ENCODE results near the gene STX1A. TPM values are rescaled to one million over a fixed set of nuclear protein-coding genes. Genes with fewer than 3 reads are reported as not detected.

STX1A gene
- total RNA-seq, 3 donors from 2014 or later = 5.9 to 9.5 (median 8.5) TPM

DNA sequence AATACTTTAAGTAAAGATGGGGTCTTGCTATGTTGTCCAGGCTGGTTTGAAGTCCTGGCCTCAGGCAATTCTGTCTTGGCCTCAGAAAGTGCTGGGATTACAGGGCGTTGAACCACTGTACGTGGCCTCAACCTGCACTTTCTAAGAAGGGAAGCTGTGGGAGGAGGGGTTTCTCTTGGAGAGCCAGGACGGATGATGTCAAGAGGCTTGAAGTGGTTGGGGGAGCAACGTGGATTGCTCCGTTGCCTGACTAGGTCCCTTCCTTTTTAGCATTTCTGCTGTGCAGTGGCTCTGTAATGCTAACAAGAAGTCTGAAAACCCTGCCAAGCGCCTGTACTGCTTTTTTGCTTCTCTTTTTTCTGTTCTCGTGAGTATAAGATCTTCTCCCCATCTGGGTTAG lies 28.8 kb downstream of the STX1A start:
- Histone ChIP-seq H3K4me3 (no peak overlapping the region), H3K36me3 (peaks cover 3% of the 10 kb centered on the region), H3K27ac (no peak overlapping the region), H3K9me3 (no peaks in the 10 kb centered on the region), H3K27me3 (no peaks in the 10 kb centered on the region), H3K4me1 (no peaks in the 10 kb centered on the region)
- TF ChIP-seq, protein P1, sequence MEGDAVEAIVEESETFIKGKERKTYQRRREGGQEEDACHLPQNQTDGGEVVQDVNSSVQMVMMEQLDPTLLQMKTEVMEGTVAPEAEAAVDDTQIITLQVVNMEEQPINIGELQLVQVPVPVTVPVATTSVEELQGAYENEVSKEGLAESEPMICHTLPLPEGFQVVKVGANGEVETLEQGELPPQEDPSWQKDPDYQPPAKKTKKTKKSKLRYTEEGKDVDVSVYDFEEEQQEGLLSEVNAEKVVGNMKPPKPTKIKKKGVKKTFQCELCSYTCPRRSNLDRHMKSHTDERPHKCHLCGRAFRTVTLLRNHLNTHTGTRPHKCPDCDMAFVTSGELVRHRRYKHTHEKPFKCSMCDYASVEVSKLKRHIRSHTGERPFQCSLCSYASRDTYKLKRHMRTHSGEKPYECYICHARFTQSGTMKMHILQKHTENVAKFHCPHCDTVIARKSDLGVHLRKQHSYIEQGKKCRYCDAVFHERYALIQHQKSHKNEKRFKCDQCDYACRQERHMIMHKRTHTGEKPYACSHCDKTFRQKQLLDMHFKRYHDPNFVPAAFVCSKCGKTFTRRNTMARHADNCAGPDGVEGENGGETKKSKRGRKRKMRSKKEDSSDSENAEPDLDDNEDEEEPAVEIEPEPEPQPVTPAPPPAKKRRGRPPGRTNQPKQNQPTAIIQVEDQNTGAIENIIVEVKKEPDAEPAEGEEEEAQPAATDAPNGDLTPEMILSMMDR (IDR thresholded peaks at IDR 0.05) = no peak
- TF ChIP-seq POLR2AphosphoS5 (IDR thresholded peaks at IDR 0.05) = no peak
- TF ChIP-seq POLR2A (IDR thresholded peaks at IDR 0.05) = no peak
- intact Hi-C loops (cut with DNase I; ENCODE audit: low total_unique reads) = no loop called here
- no peak for DNase-seq (ENCODE audit: low spot score in 2 of 2)

GRCh38 chr7:73688288-73688687 lies 31.2 kb downstream of the STX1A start:
- Histone ChIP-seq H3K27ac (no peak overlapping the region), H3K4me1 (no peaks in the 10 kb centered on the region), H3K4me3 (no peak overlapping the region), H3K9me3 (no peaks in the 10 kb centered on the region), H3K36me3 (peaks cover 3% of the 10 kb centered on the region), H3K27me3 (no peaks in the 10 kb centered on the region)
- TF ChIP-seq POLR2A (IDR thresholded peaks at IDR 0.05) = no peak
- TF ChIP-seq POLR2AphosphoS5 (IDR thresholded peaks at IDR 0.05) = no peak
- TF ChIP-seq, protein P1 (IDR thresholded peaks at IDR 0.05) = no peak
- DNase-seq (ENCODE audit: low spot score in 2 of 2) = no peak
- intact Hi-C loops (cut with DNase I; ENCODE audit: low total_unique reads) = no loop called here

GRCh38 chr7:73685311-73685710 lies 34.2 kb downstream of the STX1A start:
- TF ChIP-seq, protein P1 (IDR thresholded peaks at IDR 0.05) = no peak
- TF ChIP-seq POLR2AphosphoS5 (IDR thresholded peaks at IDR 0.05) = no peak
- TF ChIP-seq POLR2A (IDR thresholded peaks at IDR 0.05) = no peak
- DNase-seq (ENCODE audit: low spot score in 2 of 2) = no peak
- H3K27ac ChIP-seq = no peak overlapping the region
- H3K36me3 ChIP-seq = no peaks in the 10 kb centered on the region
- no peaks in the 10 kb centered on the region for H3K27me3 ChIP-seq
- no peak overlapping the region for H3K4me3 ChIP-seq
- no peaks in the 10 kb centered on the region for H3K9me3 ChIP-seq
- peaks cover 11 to 14% of the 10 kb centered on the region in 2 donors for H3K4me1 ChIP-seq
- intact Hi-C loops (cut with DNase I; ENCODE audit: low total_unique reads) = no loop called here

DNA sequence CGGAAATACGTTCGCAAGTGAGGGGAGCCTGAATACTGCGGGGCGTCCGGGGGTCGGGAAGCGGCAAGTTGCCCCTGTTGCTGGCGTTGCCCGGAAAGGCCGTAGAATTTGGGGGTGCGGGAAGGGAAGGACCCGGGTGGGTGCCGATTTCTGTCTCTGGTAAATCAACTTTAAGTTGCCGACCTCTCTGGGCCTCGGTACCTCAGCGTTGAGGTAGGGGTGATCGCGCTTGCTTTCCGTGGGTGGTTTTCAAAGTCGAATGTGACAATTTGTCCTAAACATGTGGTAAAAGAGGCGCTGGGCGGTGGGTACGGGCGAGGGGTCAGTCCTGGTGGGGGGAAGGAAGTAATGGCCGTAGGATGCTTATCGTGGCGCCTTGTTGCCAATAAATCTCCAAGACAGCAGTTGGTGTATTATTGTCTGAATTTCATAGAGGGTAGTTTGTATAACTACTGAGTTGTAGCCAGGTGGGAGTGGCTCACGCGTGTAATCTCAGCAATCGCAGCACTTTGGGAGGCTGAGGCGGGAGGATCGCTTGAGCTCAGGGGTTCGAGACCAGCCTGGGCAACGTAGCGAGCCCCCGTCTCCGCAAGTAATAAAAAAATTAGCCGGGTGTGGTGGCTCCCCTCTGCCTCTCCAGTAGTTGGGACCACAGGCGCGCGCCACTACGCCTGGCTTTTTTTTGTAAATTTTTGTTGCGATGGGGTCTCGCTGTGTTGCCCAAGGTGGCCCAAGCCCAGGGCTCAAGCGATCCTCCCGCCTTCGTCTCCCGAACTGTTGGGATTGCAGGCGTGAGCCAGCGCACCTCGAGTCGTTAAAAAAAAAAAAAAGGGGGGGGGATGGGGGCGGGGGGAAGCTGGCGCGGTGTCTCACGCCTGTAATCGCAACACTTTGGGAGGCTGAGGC lies 35.4 kb downstream of the STX1A start:
- H3K36me3 ChIP-seq = no peaks in the 10 kb centered on the region
- no peaks in the 10 kb centered on the region for H3K9me3 ChIP-seq
- DNase-seq (ENCODE audit: low spot score in 2 of 2) = no peak
- intact Hi-C loops (cut with DNase I; ENCODE audit: low total_unique reads) = no loop called here
- peak overlapping the region; percentile 85 to 88 for H3K27ac ChIP-seq
- peaks cover 11 to 14% of the 10 kb centered on the region in 2 donors for H3K4me1 ChIP-seq
- TF ChIP-seq POLR2A (IDR thresholded peaks at IDR 0.05) (no peak), POLR2AphosphoS5 (IDR thresholded peaks at IDR 0.05) (no peak)
- TF ChIP-seq, protein P1 (IDR thresholded peaks at IDR 0.05) = no peak
- H3K27me3 ChIP-seq = no peaks in the 10 kb centered on the region
- peak overlapping the region; percentile 68 to 87 (median 86) for H3K4me3 ChIP-seq

- Histone ChIP-seq H3K27ac (peak within 1 kb of the TSS; percentile 85 to 88), H3K4me1 (peaks cover 11 to 14% of the 10 kb centered on the region in 2 donors), H3K4me3 (peak within 1 kb of the TSS; percentile 68 to 87 (median 86)), H3K27me3 (no peaks in the 10 kb centered on the region), H3K36me3 (no peaks in the 10 kb centered on the region), H3K9me3 (no peaks in the 10 kb centered on the region)
- intact Hi-C loops (cut with DNase I; ENCODE audit: low total_unique reads) = no loop called here
- peak; percentile 98 to 99 for DNase-seq (ENCODE audit: low spot score in 2 of 2)
- peak; percentile 36 for TF ChIP-seq POLR2A (IDR thresholded peaks at IDR 0.05)
- TF ChIP-seq POLR2AphosphoS5 (IDR thresholded peaks at IDR 0.05) = peak; percentile 51 to 81 (median 63)
- TF ChIP-seq, protein P1 (IDR thresholded peaks at IDR 0.05) = peak in 1 of 3 donors; percentile 18
Observed at GRCh38 chr7:73683056-73683787, 36.2 kb downstream of the STX1A start, which contains the start of the genes BUD23 and DNAJC30. Gene BUD23, plus strand, starts transcription at chr7:73683597. Its CDS starts 29 bp downstream, at chr7:73683626. Gene DNAJC30, minus strand, starts transcription at chr7:73683453. Its CDS starts 30 bp downstream, at chr7:73683423.
